Suprapubic skin (tissue), 4 donors: ENCODE results near the gene LDB2. TPM values are rescaled to one million over a fixed set of nuclear protein-coding genes. Genes with fewer than 3 reads are reported as not detected.

Source experiments
- DNase-seq, 2 donors: peaks; one replicate each; pipeline ENCODE4 v3.0.0-alpha.2; 2019; ENCODE audit warnings: low spot score in 2 of 2
- H3K27ac ChIP-seq: fragments of 200-600 bp; sonication (generic); one replicate; pipeline ENCODE4 v1.5.1; 2019
- H3K27me3 ChIP-seq: fragments of 200-600 bp; sonication (generic); one replicate; pipeline ENCODE4 v1.5.1; 2019
- H3K36me3 ChIP-seq: fragments of 200-600 bp; sonication (generic); one replicate; pipeline ENCODE4 v1.5.1; 2019
- H3K4me1 ChIP-seq: fragments of 200-600 bp; sonication (generic); one replicate; pipeline ENCODE4 v1.5.1; 2019
- H3K4me3 ChIP-seq: fragments of 200-600 bp; sonication (generic); one replicate; pipeline ENCODE4 v1.5.1; 2019; ENCODE audit warnings: mild to moderate bottlenecking
- H3K9me3 ChIP-seq: fragments of 200-600 bp; sonication (generic); one replicate; pipeline ENCODE4 v1.5.1; 2019
- EP300 ChIP-seq: sonication (generic); formaldehyde crosslinking; IDR thresholded peaks from one replicate; pipeline ENCODE4 v1.6.1; 2017; ENCODE audit warnings: antibody characterized with exemption
- POLR2A ChIP-seq, 2 donors: fragments of 450-650 bp; IDR thresholded peaks; one replicate each; pipeline ENCODE4 v1.6.1; 2017; ENCODE audit warnings: antibody characterized with exemption in 2 of 2, mild to moderate bottlenecking in 2 of 2, moderate library complexity in 2 of 2
- POLR2AphosphoS5 ChIP-seq, 3 donors: sonication (generic); formaldehyde crosslinking; IDR thresholded peaks; one replicate each; pipeline ENCODE4 v1.6.1; 2017; ENCODE audit warnings: antibody characterized with exemption in 3 of 3
- WGBS: methylation state at CpG from one replicate; pipeline ENCODE4 v1.1.5; 2018; 5-methylcytosine and 5-hydroxymethylcytosine counted together
- total RNA-seq, 4 donors: library from RNA; depleted of rRNA; stranded (reverse); fragments of >200 nt; gene quantifications; one replicate each; pipeline ENCODE4 v1.1.0, GENCODE V29; 2016
- TF ChIP-seq, protein P1 (sequence below), 2 donors: fragments of 200-600 bp in 1 of 2; fragments of 450-650 bp in 1 of 2; sonication (generic) in 1 of 2; IDR thresholded peaks; one replicate each; pipeline ENCODE4 v1.5.1; 2016 to 2019; ENCODE audit warnings: antibody characterized with exemption in 2 of 2, mild to moderate bottlenecking in 1 of 2, moderate library complexity in 1 of 2

Gene LDB2
- total RNA-seq, 4 donors from 2014 or later: 4.7 to 17.7 (median 9.9) TPM

DNA sequence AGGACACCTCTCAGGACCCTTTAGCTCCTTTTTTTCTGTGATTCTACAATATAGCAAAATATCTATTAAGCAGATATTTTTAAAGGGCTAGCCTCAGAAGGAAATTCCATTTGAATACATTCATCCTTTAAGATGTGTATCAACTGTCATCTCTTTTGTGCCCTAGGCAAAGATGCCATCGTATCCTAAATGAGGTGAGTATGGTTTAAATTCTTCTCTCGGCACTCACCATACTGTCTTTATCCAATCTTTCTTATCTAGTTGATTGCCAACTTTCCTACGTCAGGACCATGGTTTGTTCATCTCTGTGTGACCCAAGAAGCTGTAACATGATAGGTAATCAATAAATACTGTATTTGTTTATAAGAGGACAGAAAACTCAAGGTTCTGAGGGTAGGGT lies 176.0 kb downstream of the LDB2 start:
- TF ChIP-seq EP300 (no peak), POLR2A (IDR thresholded peaks at IDR 0.05) (no peak), POLR2AphosphoS5 (IDR thresholded peaks at IDR 0.05) (no peak)
- TF ChIP-seq, protein P1, sequence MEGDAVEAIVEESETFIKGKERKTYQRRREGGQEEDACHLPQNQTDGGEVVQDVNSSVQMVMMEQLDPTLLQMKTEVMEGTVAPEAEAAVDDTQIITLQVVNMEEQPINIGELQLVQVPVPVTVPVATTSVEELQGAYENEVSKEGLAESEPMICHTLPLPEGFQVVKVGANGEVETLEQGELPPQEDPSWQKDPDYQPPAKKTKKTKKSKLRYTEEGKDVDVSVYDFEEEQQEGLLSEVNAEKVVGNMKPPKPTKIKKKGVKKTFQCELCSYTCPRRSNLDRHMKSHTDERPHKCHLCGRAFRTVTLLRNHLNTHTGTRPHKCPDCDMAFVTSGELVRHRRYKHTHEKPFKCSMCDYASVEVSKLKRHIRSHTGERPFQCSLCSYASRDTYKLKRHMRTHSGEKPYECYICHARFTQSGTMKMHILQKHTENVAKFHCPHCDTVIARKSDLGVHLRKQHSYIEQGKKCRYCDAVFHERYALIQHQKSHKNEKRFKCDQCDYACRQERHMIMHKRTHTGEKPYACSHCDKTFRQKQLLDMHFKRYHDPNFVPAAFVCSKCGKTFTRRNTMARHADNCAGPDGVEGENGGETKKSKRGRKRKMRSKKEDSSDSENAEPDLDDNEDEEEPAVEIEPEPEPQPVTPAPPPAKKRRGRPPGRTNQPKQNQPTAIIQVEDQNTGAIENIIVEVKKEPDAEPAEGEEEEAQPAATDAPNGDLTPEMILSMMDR (IDR thresholded peaks at IDR 0.05): no peak
- no peaks in the 10 kb centered on the region for H3K27me3 ChIP-seq
- H3K4me1 ChIP-seq: no peaks in the 10 kb centered on the region
- WGBS: 52% methylated on average over 3 of the region's 3 CpGs
- H3K9me3 ChIP-seq: no peaks in the 10 kb centered on the region
- no peak overlapping the region for H3K4me3 ChIP-seq
- H3K27ac ChIP-seq: no peak overlapping the region
- no peaks in the 10 kb centered on the region for H3K36me3 ChIP-seq
- DNase-seq: no peak

DNA sequence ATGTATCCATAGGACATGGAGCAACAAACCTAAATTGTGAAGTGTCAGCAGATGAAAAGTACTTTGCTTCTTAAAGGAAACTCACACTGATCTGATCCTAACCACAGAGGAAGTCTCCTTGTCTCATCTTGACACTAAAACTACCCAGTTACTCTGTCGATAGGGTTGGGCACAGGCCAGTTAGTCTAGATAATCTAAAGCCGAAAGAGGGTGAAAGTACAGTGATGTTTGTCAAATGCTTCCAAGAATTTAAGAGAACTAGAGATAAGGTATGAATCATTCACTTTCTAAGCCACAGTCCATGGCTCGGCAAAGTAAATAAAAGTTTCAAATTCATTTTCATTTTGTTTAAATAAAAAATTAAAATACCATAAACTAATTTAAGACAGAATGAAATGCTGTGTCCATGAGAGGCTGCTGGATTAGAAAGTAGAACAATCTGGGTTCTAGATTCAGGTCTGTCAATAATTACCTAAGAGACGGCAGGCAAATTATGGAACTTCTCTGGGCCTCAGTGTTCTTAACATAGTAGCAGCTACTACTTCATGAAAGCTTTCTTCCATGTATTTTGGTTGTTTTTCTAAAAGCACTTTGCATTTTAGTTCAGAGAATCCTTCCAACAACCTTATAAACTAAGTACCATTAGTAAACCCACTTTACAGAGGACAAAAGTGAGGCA lies 176.7 kb downstream of the LDB2 start:
- Histone ChIP-seq H3K36me3 (no peaks in the 10 kb centered on the region), H3K27ac (no peak overlapping the region), H3K4me3 (no peak overlapping the region), H3K9me3 (no peaks in the 10 kb centered on the region), H3K27me3 (no peaks in the 10 kb centered on the region), H3K4me1 (no peaks in the 10 kb centered on the region)
- no peak for TF ChIP-seq EP300
- TF ChIP-seq POLR2A (IDR thresholded peaks at IDR 0.05): no peak
- TF ChIP-seq, protein P1 (IDR thresholded peaks at IDR 0.05): no peak
- no peak for TF ChIP-seq POLR2AphosphoS5 (IDR thresholded peaks at IDR 0.05)
- no peak for DNase-seq
- WGBS: 66% methylated on average over 4 of the region's 4 CpGs

DNA sequence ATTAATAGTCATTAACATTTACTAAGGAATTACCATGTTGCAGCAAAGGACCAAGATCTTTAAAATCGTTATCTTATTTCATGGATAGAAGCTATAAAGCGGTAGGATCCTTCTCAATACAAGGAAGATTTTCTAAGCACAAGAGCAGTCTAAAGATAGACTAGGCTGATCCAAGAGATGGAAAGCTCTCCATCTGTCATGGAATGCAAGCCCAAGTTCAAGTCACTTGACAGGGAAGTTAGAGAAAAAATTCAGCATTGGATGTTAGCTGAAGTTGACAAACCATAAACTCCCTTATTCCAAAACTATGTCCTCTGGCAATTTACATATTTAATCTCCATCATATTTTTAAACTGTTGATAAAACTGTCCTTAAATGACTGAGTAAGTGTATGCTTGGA lies 177.7 kb downstream of the LDB2 start:
- no peak for DNase-seq
- WGBS: 73% methylated on average over 2 of the region's 2 CpGs
- Histone ChIP-seq H3K27ac (no peak overlapping the region), H3K27me3 (no peaks in the 10 kb centered on the region), H3K9me3 (no peaks in the 10 kb centered on the region), H3K4me1 (no peaks in the 10 kb centered on the region), H3K4me3 (no peak overlapping the region), H3K36me3 (no peaks in the 10 kb centered on the region)
- TF ChIP-seq, protein P1 (IDR thresholded peaks at IDR 0.05): no peak
- no peak for TF ChIP-seq POLR2A (IDR thresholded peaks at IDR 0.05)
- TF ChIP-seq POLR2AphosphoS5 (IDR thresholded peaks at IDR 0.05): no peak
- TF ChIP-seq EP300: no peak

DNA sequence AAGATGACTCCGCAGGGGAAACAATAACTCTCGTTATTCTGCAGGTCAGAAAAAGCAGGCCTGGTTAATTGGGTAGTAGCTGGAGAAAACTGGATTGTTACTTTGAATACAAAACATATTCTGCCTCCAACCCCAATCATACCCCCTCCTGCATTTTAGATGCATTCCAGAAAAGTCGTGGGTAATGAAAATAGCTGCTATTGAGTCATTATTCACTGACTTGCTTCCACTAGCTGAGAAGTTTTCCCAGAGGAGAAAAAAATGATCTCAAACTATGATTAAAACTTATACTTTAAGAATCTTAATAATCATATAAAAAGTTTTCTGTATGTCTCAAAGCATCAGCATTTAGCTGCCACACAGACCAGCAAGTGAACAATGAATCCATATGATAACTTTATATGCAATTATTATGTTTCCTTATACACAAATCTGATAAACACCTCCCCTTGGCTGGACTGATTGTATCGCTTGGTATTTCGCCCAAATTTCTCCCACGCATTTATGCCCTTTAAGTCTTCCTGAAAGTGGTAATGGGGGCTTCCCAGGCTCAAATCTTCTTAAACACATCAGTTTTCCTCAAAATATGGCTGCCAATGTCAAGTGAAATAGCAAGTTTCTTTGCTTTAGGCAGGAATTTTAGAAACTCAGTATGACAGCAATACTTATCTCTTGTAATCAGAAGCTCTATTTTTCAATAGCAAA lies 181.0 kb downstream of the LDB2 start:
- no peak for DNase-seq
- H3K4me1 ChIP-seq: no peaks in the 10 kb centered on the region
- no peaks in the 10 kb centered on the region for H3K36me3 ChIP-seq
- WGBS: 52% methylated on average over 6 of the region's 6 CpGs
- no peak overlapping the region for H3K4me3 ChIP-seq
- TF ChIP-seq, protein P1 (IDR thresholded peaks at IDR 0.05): no peak
- TF ChIP-seq POLR2A (IDR thresholded peaks at IDR 0.05) (no peak), EP300 (no peak), POLR2AphosphoS5 (IDR thresholded peaks at IDR 0.05) (no peak)
- no peaks in the 10 kb centered on the region for H3K9me3 ChIP-seq
- no peak overlapping the region for H3K27ac ChIP-seq
- no peaks in the 10 kb centered on the region for H3K27me3 ChIP-seq

DNA sequence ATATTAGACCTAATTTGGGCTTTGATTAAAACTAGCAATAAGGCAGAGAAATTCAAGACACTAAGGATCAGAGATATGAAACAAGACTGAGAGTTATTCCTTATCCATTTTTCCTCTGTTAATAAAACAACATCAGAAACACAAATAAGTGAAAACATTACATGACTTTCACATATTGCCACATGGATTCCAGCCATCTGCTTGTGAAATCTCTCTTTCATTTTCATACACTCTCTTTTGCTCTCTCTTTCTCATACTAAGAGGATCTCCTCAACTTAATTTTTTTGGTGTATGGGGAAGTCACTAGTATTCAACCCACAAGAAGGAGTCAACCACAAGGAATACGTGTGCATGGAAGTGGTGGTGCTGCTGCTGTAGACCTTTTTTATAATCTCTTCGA lies 183.0 kb downstream of the LDB2 start:
- TF ChIP-seq POLR2AphosphoS5 (IDR thresholded peaks at IDR 0.05) (no peak), EP300 (no peak), POLR2A (IDR thresholded peaks at IDR 0.05) (no peak)
- TF ChIP-seq, protein P1 (IDR thresholded peaks at IDR 0.05): no peak
- H3K27me3 ChIP-seq: no peaks in the 10 kb centered on the region
- WGBS: 85% methylated on average over 2 of the region's 2 CpGs
- no peaks in the 10 kb centered on the region for H3K4me1 ChIP-seq
- H3K9me3 ChIP-seq: no peaks in the 10 kb centered on the region
- H3K4me3 ChIP-seq: no peak overlapping the region
- no peak for DNase-seq
- H3K27ac ChIP-seq: no peak overlapping the region
- no peaks in the 10 kb centered on the region for H3K36me3 ChIP-seq
